Retinal pigment epithelial cell (primary cell): ENCODE results near the gene CDK14.
"Not testable (repeated sequence)": the region's sequence is repeated elsewhere in the genome, so short reads cannot be mapped to it uniquely, and the experiment has no call there.

Experiments
- DNase-seq: peaks from one replicate; pipeline ENCODE4 v3.0.0-alpha.2; 2010; ENCODE audit warnings: low read depth
- H3K4me3 ChIP-seq: 2 replicates; pipeline ENCODE4 v1.5.1; 2011; ENCODE audit warnings: mild to moderate bottlenecking, low read length, control low read depth, moderate library complexity
- CTCF ChIP-seq: conservative IDR thresholded peaks from 2 replicates; pipeline ENCODE4 v1.5.1; 2011; ENCODE audit warnings: low read depth, low read length, control low read depth, inconsistent platforms

CDK14 gene

GRCh38 chr7:90768301-90768700, 172.2 kb downstream of the CDK14 start:
- no peak overlapping the region for H3K4me3 ChIP-seq
- no peak for DNase-seq
- TF ChIP-seq CTCF = no peak

GRCh38 chr7:90769036-90769435, 172.9 kb downstream of the CDK14 start:
- no peak for DNase-seq
- H3K4me3 ChIP-seq = no peak overlapping the region
- no peak for TF ChIP-seq CTCF

- H3K4me3 ChIP-seq, DNase-seq: not testable (repeated sequence)
Observed at GRCh38 chr7:90769566-90769965, 173.4 kb downstream of the CDK14 start.

- no peak for TF ChIP-seq CTCF
- no peak for DNase-seq
- no peak overlapping the region for H3K4me3 ChIP-seq
Observed at GRCh38 chr7:90771281-90771680, 175.2 kb downstream of the CDK14 start.

GRCh38 chr7:90772410-90772809, 176.3 kb downstream of the CDK14 start:
- DNase-seq = no peak
- no peak overlapping the region for H3K4me3 ChIP-seq
- no peak for TF ChIP-seq CTCF

- H3K4me3 ChIP-seq = no peak overlapping the region
- DNase-seq = no peak
- no peak for TF ChIP-seq CTCF
Observed at GRCh38 chr7:90773269-90773668, 177.1 kb downstream of the CDK14 start.

GRCh38 chr7:90774706-90775105, 178.6 kb downstream of the CDK14 start:
- DNase-seq = no peak
- TF ChIP-seq CTCF = no peak
- no peak overlapping the region for H3K4me3 ChIP-seq

GRCh38 chr7:90775383-90775965, 179.4 kb downstream of the CDK14 start:
- no peak for DNase-seq
- TF ChIP-seq CTCF = no peak

More at GRCh38 chr7:90775383-90775965, 179.4 kb downstream of the CDK14 start:
- H3K4me3 ChIP-seq = no peak overlapping the region
